Thyroid gland (tissue), 4 donors: ENCODE data around the gene ATG2A.

Source experiments
- POLR2A ChIP-seq, 2 donors: fragments of 450-650 bp; IDR thresholded peaks; one replicate each; pipeline ENCODE4 v1.6.1; 2017; ENCODE audit warnings: antibody characterized with exemption in 2 of 2, mild to moderate bottlenecking in 2 of 2, moderate library complexity in 1 of 2
- TF ChIP-seq, protein P1 (sequence below), 6 experiments: fragments of 200-600 bp in 3 of 6; fragments of 450-650 bp in 3 of 6; sonication (generic) in 3 of 6; IDR thresholded peaks; one replicate each; pipeline ENCODE4 v1.5.1; 2016 to 2019; ENCODE audit warnings: antibody characterized with exemption in 6 of 6, mild to moderate bottlenecking in 2 of 6, inconsistent platforms in 1 of 6, moderate library complexity in 1 of 6

DNA sequence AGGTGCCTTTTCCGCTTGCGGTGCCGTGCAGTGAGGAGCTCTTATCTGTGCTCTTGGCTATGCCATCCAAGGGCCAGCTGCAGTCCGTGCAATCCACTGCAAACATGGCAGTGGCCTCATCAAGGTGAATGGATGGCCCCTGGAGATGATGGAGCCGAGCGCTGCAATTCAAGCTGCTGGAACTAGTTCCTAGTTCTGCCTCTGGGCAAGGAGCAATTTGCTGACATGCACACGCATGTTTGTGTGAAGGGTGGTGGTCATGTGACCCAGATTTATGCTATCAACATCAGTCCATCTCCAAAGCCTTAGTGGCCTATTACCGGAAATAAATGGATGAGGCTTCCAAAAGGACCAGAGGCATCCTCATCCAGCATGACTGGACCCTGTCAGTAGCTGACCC, 35.5 kb downstream of the ATG2A start:
- no peak for TF ChIP-seq POLR2A (IDR thresholded peaks at IDR 0.05)
- TF ChIP-seq, protein P1, sequence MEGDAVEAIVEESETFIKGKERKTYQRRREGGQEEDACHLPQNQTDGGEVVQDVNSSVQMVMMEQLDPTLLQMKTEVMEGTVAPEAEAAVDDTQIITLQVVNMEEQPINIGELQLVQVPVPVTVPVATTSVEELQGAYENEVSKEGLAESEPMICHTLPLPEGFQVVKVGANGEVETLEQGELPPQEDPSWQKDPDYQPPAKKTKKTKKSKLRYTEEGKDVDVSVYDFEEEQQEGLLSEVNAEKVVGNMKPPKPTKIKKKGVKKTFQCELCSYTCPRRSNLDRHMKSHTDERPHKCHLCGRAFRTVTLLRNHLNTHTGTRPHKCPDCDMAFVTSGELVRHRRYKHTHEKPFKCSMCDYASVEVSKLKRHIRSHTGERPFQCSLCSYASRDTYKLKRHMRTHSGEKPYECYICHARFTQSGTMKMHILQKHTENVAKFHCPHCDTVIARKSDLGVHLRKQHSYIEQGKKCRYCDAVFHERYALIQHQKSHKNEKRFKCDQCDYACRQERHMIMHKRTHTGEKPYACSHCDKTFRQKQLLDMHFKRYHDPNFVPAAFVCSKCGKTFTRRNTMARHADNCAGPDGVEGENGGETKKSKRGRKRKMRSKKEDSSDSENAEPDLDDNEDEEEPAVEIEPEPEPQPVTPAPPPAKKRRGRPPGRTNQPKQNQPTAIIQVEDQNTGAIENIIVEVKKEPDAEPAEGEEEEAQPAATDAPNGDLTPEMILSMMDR (IDR thresholded peaks at IDR 0.05) = no peak
